Stimulated activated CD4-positive, alpha-beta T cell treated with anti-CD3 and anti-CD28 coated beads, TNF-alpha, amount 100 ng/mL, for 1 hour (primary cell): ENCODE measurements around the gene EVA1C.
"Not testable (repeated sequence)": the region's sequence is repeated elsewhere in the genome, so short reads cannot be mapped to it uniquely, and the experiment has no call there.

Experiments
- DNase-seq, 3 donors: peaks; one replicate each; pipeline ENCODE4 v3.0.0-alpha.2; 2020; ENCODE audit warnings: low read depth in 3 of 3, low spot score in 1 of 3

The EVA1C gene

DNA sequence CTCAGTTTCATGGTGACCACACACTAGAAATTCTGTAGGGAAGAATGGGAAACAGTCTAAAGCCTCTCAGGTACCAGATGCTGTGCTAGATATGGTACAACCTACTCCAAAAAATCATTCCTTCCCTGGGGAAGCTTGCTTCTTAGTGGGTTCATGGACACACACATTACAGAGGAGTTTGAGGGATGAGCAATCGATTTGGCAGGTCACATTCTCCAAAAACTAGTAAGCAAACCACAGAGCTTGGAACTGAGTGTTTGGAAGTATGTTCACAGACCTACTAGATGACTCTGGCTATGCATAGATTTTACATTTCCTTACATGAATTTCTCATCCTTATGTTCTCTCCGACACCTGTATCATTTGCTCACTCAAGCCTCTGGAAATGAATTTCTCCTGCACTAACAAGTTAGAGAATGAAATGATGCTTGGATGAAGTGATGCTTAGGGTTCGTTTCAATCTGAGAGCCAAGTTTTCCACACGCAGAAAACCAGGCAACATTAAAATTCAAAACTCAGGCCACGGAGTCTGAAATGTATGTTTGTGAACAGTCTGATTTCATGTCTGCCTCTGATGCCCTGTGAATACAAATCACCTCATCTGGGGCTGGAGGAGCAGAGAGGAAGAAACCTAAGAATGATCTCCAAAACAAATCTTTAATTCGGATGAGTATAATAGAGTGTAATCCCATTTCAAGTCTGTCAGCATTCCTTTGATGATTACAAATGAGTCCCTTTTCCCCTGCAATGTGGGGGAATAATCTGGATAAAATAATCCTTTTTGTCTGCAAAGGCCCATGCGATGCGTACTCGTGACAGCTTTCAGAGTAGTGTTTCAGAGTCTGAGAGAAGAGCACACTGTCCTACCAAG, 11.0 kb downstream of the EVA1C start:
- DNase-seq = no peak

DNA sequence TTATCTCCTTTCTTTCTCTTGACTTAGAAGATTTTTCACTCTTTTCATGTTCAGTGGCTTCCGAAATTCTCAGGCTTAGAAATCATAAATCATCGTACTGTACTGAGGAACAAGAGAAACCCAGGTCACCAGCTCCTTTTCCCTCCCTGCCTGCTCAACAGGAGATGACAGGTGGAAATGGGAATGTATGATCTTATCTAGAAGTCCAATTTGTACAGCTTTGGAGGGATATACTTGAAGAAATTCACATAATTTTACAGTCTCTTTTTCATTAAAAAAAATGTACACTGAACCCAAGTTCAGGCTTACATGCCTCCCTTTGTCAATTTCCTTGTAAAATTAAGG, 11.7 kb downstream of the EVA1C start:
- DNase-seq = no peak

GRCh38 chr21:32424674-32425073, 12.2 kb downstream of the EVA1C start:
- DNase-seq = no peak

DNA sequence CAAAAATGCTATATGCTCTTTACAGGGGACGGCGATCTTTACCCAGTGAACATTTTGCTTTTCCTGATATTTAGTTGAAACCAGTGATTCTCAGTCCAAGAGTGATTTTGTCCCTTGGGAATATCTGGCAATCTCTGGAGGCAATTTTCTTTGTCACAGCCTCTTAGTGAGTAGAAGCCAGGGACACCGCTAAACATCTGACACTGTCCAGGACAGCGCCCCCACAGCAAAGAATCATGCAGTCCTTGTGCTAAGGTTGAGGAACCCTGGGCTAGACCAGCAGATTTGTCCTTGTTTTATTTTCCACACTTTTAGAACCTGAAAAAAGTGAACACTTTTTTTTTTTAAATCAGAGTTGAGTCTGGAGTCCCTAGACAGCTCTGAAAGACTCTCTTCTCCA, 13.1 kb downstream of the EVA1C start:
- no peak for DNase-seq

GRCh38 chr21:32426066-32426465, 13.6 kb downstream of the EVA1C start:
- no peak for DNase-seq

DNA sequence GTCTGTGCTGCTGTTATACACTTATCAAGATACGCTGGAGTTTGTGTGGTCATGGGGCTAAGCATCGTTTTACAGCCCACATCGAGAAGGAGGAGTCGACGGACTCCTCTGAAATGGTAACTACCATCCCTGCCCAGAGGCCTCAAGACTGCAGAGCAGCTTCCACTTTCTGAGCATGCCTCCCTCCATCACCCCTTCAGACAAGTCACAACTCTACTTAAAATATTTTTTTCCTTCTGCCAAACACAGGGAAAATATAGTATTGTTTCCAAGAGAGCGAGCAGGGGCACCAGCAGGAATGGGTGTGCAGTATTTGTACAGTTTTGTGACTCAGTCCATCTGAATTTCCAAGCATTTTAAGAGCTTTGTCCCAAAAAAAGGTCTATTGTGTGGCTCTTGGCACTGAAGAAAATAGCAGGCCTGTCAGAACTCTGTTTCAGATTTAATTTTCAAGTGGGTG, 14.1 kb downstream of the EVA1C start:
- DNase-seq = no peak

DNA sequence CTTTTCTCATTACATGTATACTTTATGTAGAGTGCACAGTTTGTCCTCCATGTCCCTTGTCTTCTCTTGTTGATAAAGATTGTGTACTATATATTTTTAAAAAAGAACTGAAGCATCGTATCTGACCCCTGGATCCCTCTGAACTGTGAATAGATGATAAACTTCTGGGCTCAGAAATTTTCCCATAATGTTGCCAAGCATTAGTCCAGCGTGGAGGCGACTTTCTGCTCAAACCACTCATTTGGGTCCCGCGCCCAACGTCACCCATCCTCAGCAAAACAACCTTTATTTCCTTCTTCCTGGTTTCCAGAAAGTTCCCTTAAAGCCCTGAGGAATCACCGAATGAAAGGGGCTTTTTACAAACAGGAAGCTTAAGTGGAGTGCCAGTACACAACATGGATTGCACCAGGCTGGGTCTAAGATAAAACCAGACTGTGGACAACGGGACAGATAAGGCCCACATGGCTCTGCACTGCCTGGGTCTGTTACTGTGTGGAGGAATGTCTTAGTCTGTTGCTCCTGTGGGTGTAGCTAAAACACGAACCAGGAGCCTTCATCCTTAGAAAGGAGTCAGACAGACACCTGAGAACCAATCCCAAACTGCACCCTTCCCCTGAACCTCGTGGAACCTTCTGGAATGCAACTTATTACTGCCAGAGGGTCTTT, 15.6 kb downstream of the EVA1C start:
- no peak for DNase-seq

- DNase-seq = not testable (repeated sequence)
Observed at GRCh38 chr21:32432982-32433660, 20.6 kb downstream of the EVA1C start.

DNA sequence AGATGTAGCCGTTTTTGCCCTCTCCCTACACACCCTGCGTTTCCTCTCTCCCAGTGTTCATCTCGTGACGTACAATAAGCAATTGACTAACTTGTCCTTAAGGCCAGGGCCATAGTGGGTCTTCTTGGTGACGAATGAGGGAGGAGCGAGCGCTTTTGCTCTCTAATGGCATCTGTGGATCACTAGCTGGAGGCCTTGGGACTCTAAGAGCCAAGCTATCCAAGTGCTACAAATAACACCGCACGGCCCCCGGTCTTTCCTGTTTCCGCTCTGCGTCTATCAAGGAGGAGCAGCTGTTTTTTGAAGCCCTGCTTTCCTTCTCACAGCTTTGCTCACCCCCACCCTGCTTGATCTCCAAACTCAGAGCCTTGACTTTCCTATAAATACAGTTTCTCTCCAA, 25.2 kb downstream of the EVA1C start:
- DNase-seq = no peak

- DNase-seq = no peak
Observed at GRCh38 chr21:32442566-32443318, 30.2 kb downstream of the EVA1C start.

- no peak for DNase-seq
Observed at GRCh38 chr21:32445101-32445500, 32.6 kb downstream of the EVA1C start.

DNA sequence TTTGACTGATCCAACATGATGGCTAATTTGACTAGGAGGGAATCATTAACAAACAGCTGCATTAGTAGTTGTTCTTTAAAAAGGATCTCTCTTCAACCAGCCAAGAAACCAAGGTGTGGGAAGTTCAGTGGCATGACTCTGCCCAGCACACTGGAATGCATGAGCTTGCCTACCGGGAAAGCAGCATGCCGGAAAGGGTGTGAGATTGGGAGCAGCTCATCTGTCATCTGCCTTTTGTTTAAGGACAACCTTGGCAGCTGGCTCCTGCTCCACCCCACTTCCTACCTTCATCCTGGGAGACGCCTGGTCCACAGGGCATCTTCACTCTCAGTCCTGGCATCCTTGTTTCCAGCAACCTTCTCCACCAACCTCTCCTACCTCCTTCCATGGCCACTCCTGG, 33.9 kb downstream of the EVA1C start:
- DNase-seq = not testable (repeated sequence)

DNA sequence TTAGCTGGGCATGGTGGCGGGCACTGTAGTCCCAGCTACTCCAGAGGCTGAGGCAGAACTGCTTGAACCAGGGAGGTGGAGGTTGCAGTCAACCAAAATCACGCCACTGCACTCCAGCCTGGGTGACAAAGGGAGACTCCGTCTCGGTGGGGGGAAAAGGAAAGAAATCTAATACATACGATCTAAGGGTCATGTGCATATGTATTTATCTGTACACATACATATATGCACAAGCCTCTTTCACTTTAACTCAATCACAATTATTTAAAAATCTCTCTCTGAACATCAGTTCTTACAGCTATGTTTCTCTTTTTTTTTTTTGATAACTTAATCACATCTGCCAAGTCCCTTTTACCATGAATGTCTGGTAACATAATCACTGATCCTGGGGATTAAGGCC, 34.7 kb downstream of the EVA1C start:
- DNase-seq = no peak

- DNase-seq = no peak
Observed at GRCh38 chr21:32448803-32449594, 36.5 kb downstream of the EVA1C start.

- DNase-seq = not testable (repeated sequence)
Observed at GRCh38 chr21:32450881-32451701, 38.6 kb downstream of the EVA1C start.

GRCh38 chr21:32452191-32452590, 39.7 kb downstream of the EVA1C start:
- DNase-seq = not testable (repeated sequence)

DNA sequence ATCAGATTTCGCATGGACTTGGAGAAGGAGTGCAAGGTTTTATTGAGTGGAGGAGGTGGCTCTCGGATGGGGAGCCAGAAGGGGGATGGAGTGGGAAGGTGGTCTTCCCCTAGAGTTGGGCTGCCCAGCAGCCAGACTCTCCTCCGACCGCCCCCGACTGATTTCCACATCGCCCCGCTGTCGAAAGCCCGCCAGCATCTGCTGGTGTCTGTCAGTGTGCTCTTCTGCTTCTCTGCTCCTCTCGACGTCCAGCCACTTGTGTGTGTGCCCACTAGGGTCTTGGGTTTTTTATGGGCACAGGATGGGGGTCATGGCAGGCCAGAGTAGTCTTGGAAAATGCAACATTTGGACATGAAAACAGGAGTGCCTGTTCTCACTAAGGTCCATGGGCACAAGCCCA, 40.1 kb downstream of the EVA1C start:
- no peak for DNase-seq

DNA sequence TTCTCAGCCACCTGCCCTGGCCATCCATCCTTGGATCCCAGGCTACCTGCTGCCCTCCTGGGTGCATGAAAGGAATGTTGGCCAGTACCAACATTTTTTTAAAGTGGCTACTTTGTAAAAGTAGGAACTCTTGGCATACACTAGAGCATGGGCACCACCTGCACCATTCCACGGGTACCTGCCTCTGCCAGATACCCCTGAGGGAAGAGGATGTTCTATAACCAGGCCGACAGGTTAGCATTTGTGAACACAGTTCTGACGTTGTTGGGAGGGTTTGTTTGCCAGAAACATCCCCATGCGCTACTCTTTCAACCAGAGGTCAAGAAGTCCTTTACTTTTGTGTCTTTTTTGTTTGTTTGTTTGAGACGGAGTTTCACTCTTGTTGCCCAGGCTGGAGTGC, 43.0 kb downstream of the EVA1C start:
- DNase-seq = no peak

GRCh38 chr21:32456497-32456918, 44.0 kb downstream of the EVA1C start:
- no peak for DNase-seq
